H1 (cell line): Measurements from ENCODE around the gene CRISPLD2. TPM values are rescaled to one million over a fixed set of nuclear protein-coding genes. Genes with fewer than 3 reads are reported as not detected.

Source experiments
- CTCF ChIA-PET: fragments of 300-600 bp; sonication (Branson Sonifier 250); formaldehyde crosslinking; loops from one replicate; lab custom pipeline; 2021; ENCODE audit not compliant: partially characterized antibody; lab: Charles Lee
- POLR2A ChIA-PET: fragments of 300-600 bp; sonication (Branson Sonifier 250); formaldehyde crosslinking; loops from one replicate; lab custom pipeline; 2021; ENCODE audit warnings: inconsistent platforms; ENCODE audit not compliant: partially characterized antibody; lab: Charles Lee
- DNase-seq, 2 experiments: peaks; one replicate each; pipeline versions ENCODE4 v3.0.0 to v3.0.0-alpha.2; 2010 to 2022; ENCODE audit warnings: low spot score in 2 of 2, low read depth in 1 of 2, mixed read lengths in 1 of 2
- FAIRE-seq: peaks from 2 replicates; lab custom pipeline; 2011; peaks lifted over from hg19 to GRCh38; lab: Jason Lieb, UNC
- H2AFZ ChIP-seq: 2 replicates; pipeline ENCODE4 v1.8.1; 2012; ENCODE audit warnings: low read length, inconsistent platforms
- H2AK5ac ChIP-seq: 2 replicates; pipeline ENCODE4 v1.6.1; 2013; ENCODE audit warnings: low read depth, low read length
- H2BK120ac ChIP-seq: replicated peaks from 2 replicates; pipeline ENCODE3; 2013; ENCODE audit warnings: low read depth, low read length, inconsistent platforms
- H2BK12ac ChIP-seq: 2 replicates; pipeline ENCODE4 v1.6.1; 2013; ENCODE audit warnings: low read depth, low read length
- H2BK15ac ChIP-seq: 2 replicates; pipeline ENCODE4 v1.6.1; 2013; ENCODE audit warnings: low read length
- H2BK20ac ChIP-seq: 2 replicates; pipeline ENCODE4 v1.6.1; 2013; ENCODE audit warnings: low read length
- H2BK5ac ChIP-seq: 2 replicates; pipeline ENCODE4 v1.6.1; 2013; ENCODE audit warnings: low read depth, low read length
- H3K14ac ChIP-seq: 2 replicates; pipeline ENCODE4 v1.6.1; 2013; ENCODE audit warnings: inconsistent platforms; ENCODE audit not compliant: insufficient read length
- H3K18ac ChIP-seq: 2 replicates; pipeline ENCODE4 v1.6.1; 2013; ENCODE audit warnings: low read length; ENCODE audit errors: extremely low read depth
- H3K23ac ChIP-seq: 2 replicates; pipeline ENCODE4 v1.6.1; 2013; ENCODE audit warnings: inconsistent platforms; ENCODE audit not compliant: insufficient read length
- H3K23me2 ChIP-seq: 2 replicates; pipeline ENCODE4 v1.6.1; 2013; ENCODE audit warnings: low read depth, low read length
- H3K27ac ChIP-seq: 2 replicates; pipeline ENCODE4 v1.6.1; 2011; ENCODE audit warnings: low read depth, low read length, inconsistent platforms
- H3K27me3 ChIP-seq, 4 experiments: replicated peaks in 1 of 4; 1 replicate in 1 of 4; 2 replicates in 3 of 4; pipeline versions ENCODE4 v1.6.1 to v1.8.1; 2011 to 2013; ENCODE audit warnings: low read length in 3 of 4, mild to moderate bottlenecking in 3 of 4, inconsistent platforms in 2 of 4, mixed read lengths in 2 of 4, moderate library complexity in 1 of 4; ENCODE audit not compliant: control insufficient read depth in 3 of 4, insufficient read depth in 3 of 4; ENCODE audit errors: extremely low read depth in 1 of 4
- H3K36me3 ChIP-seq, 4 experiments: 2 replicates each; pipeline versions ENCODE4 v1.6.1 to v1.8.1; 2011 to 2013; ENCODE audit warnings: mild to moderate bottlenecking in 4 of 4, low read length in 3 of 4, moderate library complexity in 2 of 4, control low read depth in 1 of 4, inconsistent platforms in 1 of 4; ENCODE audit not compliant: insufficient read depth in 4 of 4, control insufficient read depth in 2 of 4
- H3K4ac ChIP-seq: replicated peaks from 2 replicates; pipeline ENCODE3; 2013; ENCODE audit warnings: low read length, low read depth, mixed read lengths, inconsistent platforms; ENCODE audit not compliant: insufficient read length
- H3K4me1 ChIP-seq, 4 experiments: replicated peaks in 1 of 4; 1 replicate in 1 of 4; 2 replicates in 3 of 4; pipeline versions ENCODE4 v1.6.1 to v1.8.1; 2011 to 2013; ENCODE audit warnings: low read length in 3 of 4, inconsistent platforms in 2 of 4, mixed read lengths in 1 of 4; ENCODE audit not compliant: insufficient read depth in 4 of 4, control insufficient read depth in 3 of 4
- H3K4me2 ChIP-seq, 2 experiments: 2 replicates each; pipeline versions ENCODE4 v1.6.1 to v1.8.1; 2011 to 2013; ENCODE audit warnings: low read depth in 2 of 2, low read length in 2 of 2, control low read depth in 1 of 2, inconsistent platforms in 1 of 2, mild to moderate bottlenecking in 1 of 2; ENCODE audit not compliant: insufficient read depth in 1 of 2
- H3K4me3 ChIP-seq, 4 experiments: fragments of 200-600, 300-600 bp in 1 of 4; sonication (generic), shearing (Covaris generic), sonication (Bioruptor Twin) in 1 of 4; 2 replicates each; pipeline versions ENCODE4 v1.5.1 to v1.8.1; 2011 to 2016; ENCODE audit warnings: low read length in 4 of 4, low read depth in 3 of 4, control low read depth in 2 of 4, inconsistent platforms in 2 of 4, mild to moderate bottlenecking in 2 of 4, mixed read lengths in 1 of 4, moderate library complexity in 1 of 4; ENCODE audit not compliant: insufficient read depth in 2 of 4; ENCODE audit errors: extremely low read depth in 1 of 4
- H3K56ac ChIP-seq: replicated peaks from 2 replicates; pipeline ENCODE3; 2013; ENCODE audit warnings: low read depth, mild to moderate bottlenecking, mixed read lengths, low read length, inconsistent platforms; ENCODE audit not compliant: insufficient read length
- H3K79me1 ChIP-seq: 2 replicates; pipeline ENCODE4 v1.6.1; 2013; ENCODE audit warnings: low read depth, low read length, control low read depth
- H3K79me2 ChIP-seq, 2 experiments: 2 replicates each; pipeline versions ENCODE4 v1.6.1 to v1.8.1; 2012 to 2013; ENCODE audit warnings: low read length in 2 of 2, mild to moderate bottlenecking in 2 of 2, inconsistent platforms in 1 of 2; ENCODE audit not compliant: insufficient read depth in 2 of 2, control insufficient read depth in 1 of 2
- H3K9ac ChIP-seq, 4 experiments: replicated peaks in 1 of 4; 1 replicate in 1 of 4; 2 replicates in 3 of 4; pipeline versions ENCODE4 v1.6.1 to v1.8.1; 2011 to 2013; ENCODE audit warnings: low read depth in 3 of 4, low read length in 3 of 4, control low read depth in 2 of 4, mild to moderate bottlenecking in 2 of 4, moderate library complexity in 2 of 4, inconsistent platforms in 1 of 4; ENCODE audit errors: extremely low read depth in 1 of 4
- H3K9me3 ChIP-seq, 2 experiments: 2 replicates each; pipeline versions ENCODE4 v1.6.1 to v1.8.1; 2012 to 2013; ENCODE audit warnings: mild to moderate bottlenecking in 2 of 2, moderate library complexity in 2 of 2, control low read depth in 1 of 2, inconsistent platforms in 1 of 2, low read depth in 1 of 2, low read length in 1 of 2, mixed read lengths in 1 of 2; ENCODE audit not compliant: insufficient read depth in 2 of 2
- H4K20me1 ChIP-seq, 2 experiments: replicated peaks in 1 of 2; 2 replicates each; pipeline versions ENCODE3 to v1.8.1; 2011 to 2013; ENCODE audit warnings: inconsistent platforms in 2 of 2, low read length in 2 of 2, mild to moderate bottlenecking in 1 of 2; ENCODE audit not compliant: insufficient read depth in 2 of 2, control insufficient read depth in 1 of 2
- H4K5ac ChIP-seq: 2 replicates; pipeline ENCODE4 v1.6.1; 2013; ENCODE audit warnings: low read length, low read depth, mixed read lengths, inconsistent platforms; ENCODE audit not compliant: insufficient read length
- H4K8ac ChIP-seq: 2 replicates; pipeline ENCODE4 v1.8.0; 2013; ENCODE audit warnings: mild to moderate bottlenecking, moderate library complexity, low read length, inconsistent platforms; ENCODE audit not compliant: insufficient read depth; ENCODE audit errors: extremely low read depth
- H4K91ac ChIP-seq: replicated peaks from 2 replicates; pipeline ENCODE3; 2013; ENCODE audit warnings: low read length, mixed read lengths, inconsistent platforms; ENCODE audit not compliant: insufficient read length
- ASH2L ChIP-seq: fragments of 200-600, 300-600 bp; sonication (generic); IDR thresholded peaks from one replicate; pipeline ENCODE4 v1.7.1; 2017; ENCODE audit warnings: low read length
- CBX5 ChIP-seq: fragments of 300-800, 300-1000 bp; sonication (generic); IDR thresholded peaks from 2 replicates; pipeline ENCODE4 v1.7.1; 2016; ENCODE audit warnings: antibody characterized with exemption, low read length, low read depth
- CBX8 ChIP-seq: fragments of 300-800, 300-1000 bp; sonication (generic); IDR thresholded peaks from 2 replicates; pipeline ENCODE4 v1.7.1; 2016; ENCODE audit warnings: low read depth, low read length, borderline replicate concordance
- CEBPB ChIP-seq: IDR thresholded peaks from 2 replicates; pipeline ENCODE4 v1.6.1; 2012; ENCODE audit warnings: low read depth, low read length
- CREB1 ChIP-seq: IDR thresholded peaks from 2 replicates; pipeline ENCODE4 v1.6.1; 2012; ENCODE audit warnings: inconsistent platforms
- GABPA ChIP-seq: IDR thresholded peaks from 2 replicates; pipeline ENCODE4 v1.6.1; 2011; ENCODE audit warnings: mild to moderate bottlenecking, low read length, moderate library complexity, borderline replicate concordance; ENCODE audit not compliant: insufficient read depth
- SIX5 ChIP-seq: IDR thresholded peaks from 2 replicates; pipeline ENCODE4 v1.6.1; 2011; ENCODE audit warnings: mild to moderate bottlenecking, low read depth, low read length
- SP1 ChIP-seq: IDR thresholded peaks from 2 replicates; pipeline ENCODE4 v1.6.1; 2011; ENCODE audit warnings: low read depth, low read length
- TAF1 ChIP-seq: IDR thresholded peaks from 2 replicates; pipeline ENCODE4 v1.6.1; 2011; ENCODE audit warnings: mild to moderate bottlenecking, low read depth, low read length
- WGBS, 2 experiments: shearing (Covaris generic) in 1 of 2; methylation state at CpG; one replicate each; pipeline versions ENCODE4 v1.1.6 to v1.1.7; 2013 to 2015; ENCODE audit warnings: low lambda C conversion rate in 2 of 2, mixed read lengths in 2 of 2, inconsistent platforms in 1 of 2, low coverage in 1 of 2, missing lambda C conversion rate in 1 of 2; ENCODE audit not compliant: insufficient replicate concordance in 2 of 2, insufficient coverage in 1 of 2, insufficient read length in 1 of 2; ENCODE audit errors: extremely low coverage in 1 of 2, missing lambda C conversion rate in 1 of 2; 5-methylcytosine and 5-hydroxymethylcytosine counted together
- polyA plus RNA-seq, 7 experiments: library from polyadenylated mRNA; depleted of rRNA in 3 of 7; stranded (reverse) in 5 of 7; unstranded in 2 of 7; fragments of >200 nt in 5 of 7; fragments of 200-250 nt in 2 of 7; gene quantifications; 1 replicate in 5 of 7; 2 replicates in 1 of 7; 4 replicates in 1 of 7; pipeline versions ENCODE4 v1.2.1 to v1.2.3, GENCODE V29; 2011 to 2013; ENCODE audit warnings: missing spikeins in 2 of 7, mixed read lengths in 2 of 7
- total RNA-seq: library from RNA; stranded (reverse); fragmentation: NEBNext Ultra II Directional; extraction: Animal tissue kit (Norgen Biotek cat#: 25700); gene quantifications from 2 replicates; pipeline ENCODE4 v1.2.1, GENCODE V29; 2021
- TF ChIP-seq, protein P1 (sequence below): IDR thresholded peaks from 2 replicates; pipeline ENCODE4 v1.6.1; 2012; ENCODE audit warnings: inconsistent platforms

The CRISPLD2 gene
- total and polyA plus RNA-seq, 2 of the 8 experiments (the other 6 are each of a cell fraction or from before 2014, with no cell fraction given): 2.7 to 5.1 TPM

DNA sequence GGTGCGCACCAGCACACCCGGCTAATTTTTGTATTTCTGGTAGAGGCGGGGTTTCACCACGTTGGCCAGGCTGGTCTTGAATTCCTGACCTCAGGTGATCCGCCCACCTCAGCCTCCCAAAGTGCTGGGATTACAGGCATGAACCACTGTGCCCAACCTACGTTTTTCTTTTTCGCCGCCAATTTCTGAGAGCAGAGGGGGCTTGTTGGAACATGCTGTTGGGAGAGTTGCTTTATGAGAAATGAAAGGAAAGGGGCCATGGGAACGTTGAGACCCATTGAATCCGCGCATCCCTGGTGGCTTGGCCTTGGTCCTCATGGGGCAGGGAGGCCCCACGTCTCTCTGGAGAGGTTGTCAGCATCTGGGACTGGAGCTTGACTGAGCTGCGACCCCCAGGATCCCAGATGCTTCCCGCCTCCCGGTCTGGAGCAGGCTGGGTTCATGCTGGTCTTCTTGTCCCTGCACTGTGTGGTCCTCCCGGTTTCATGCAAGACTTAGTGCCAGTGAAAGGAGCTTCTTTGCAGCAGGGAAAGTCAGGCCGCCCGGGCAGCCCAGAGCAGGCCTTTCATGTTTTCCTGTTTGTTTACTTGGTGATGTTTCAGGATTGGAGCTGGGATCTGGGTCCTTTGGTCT is 22.8 kb downstream of the CRISPLD2 start:
- H3K9ac ChIP-seq: no peak overlapping the region
- H3K4me3 ChIP-seq: peak overlapping the region in 1 of 4 experiments; percentile 30; a peak in 1 of 8 replicates
- peaks cover 0 to 31% (median 17%) of the 10 kb centered on the region in 4 experiments; a peak in 5 of 7 replicates for H3K27me3 ChIP-seq
- H3K27ac ChIP-seq: no peak overlapping the region
- no peak overlapping the region for H3K56ac ChIP-seq
- H2AFZ ChIP-seq: no peak overlapping the region
- H2BK12ac ChIP-seq: peak overlapping the region; percentile 70; the same call in 1 of the 2 replicates
- H2AK5ac ChIP-seq: 0 out of 2 replicates have a peak overlapping the region, but pooled peaks have one; percentile 41
- DNase-seq (no peak), FAIRE-seq (no peak)
- H4K5ac ChIP-seq: no peak overlapping the region
- H3K9me3 ChIP-seq: no peaks in the 10 kb centered on the region
- no peak overlapping the region for H3K23ac ChIP-seq
- peaks cover 7 to 42% (median 31%) of the 10 kb centered on the region in 4 experiments for H3K4me1 ChIP-seq
- H3K14ac ChIP-seq: no peak overlapping the region
- H2BK20ac ChIP-seq: no peak overlapping the region
- peak overlapping the region; percentile 67; the same call in 1 of the 2 replicates for H2BK5ac ChIP-seq
- WGBS, 2 experiments: 58% methylated on average over 18 of the region's 18 CpGs; no CpG with 5 or more reads in 1 of the 2 experiments
- H4K20me1 ChIP-seq: peaks cover 0 to 4% of the 10 kb centered on the region in 2 experiments
- H4K91ac ChIP-seq: peak overlapping the region; percentile 32
- H3K4ac ChIP-seq: peak overlapping the region; percentile 57
- no peaks in the 10 kb centered on the region for H3K79me2 ChIP-seq
- CTCF ChIA-PET: interaction anchor here (1.5 to 1.6 kb wide), 2 partner anchors 22 to 116 kb away, joined by 3 to 4 read pairs; no protein-coding TSS in a partner anchor
- no peak overlapping the region for H4K8ac ChIP-seq
- no peaks in the 10 kb centered on the region for H3K36me3 ChIP-seq
- peak overlapping the region; percentile 39 to 67; a peak in 3 of 4 replicates for H3K4me2 ChIP-seq
- POLR2A ChIA-PET: interaction anchor here (0.9 to 1.4 kb wide), 2 partner anchors 12 to 91 kb away, joined by 3 to 6 read pairs; no protein-coding TSS in a partner anchor
- no peak overlapping the region for H2BK120ac ChIP-seq
- H3K18ac ChIP-seq: peak overlapping the region; percentile 89
- H3K79me1 ChIP-seq: no peaks in the 10 kb centered on the region
- peaks cover 2% of the 10 kb centered on the region; the same call in 1 of the 2 replicates for H3K23me2 ChIP-seq
- peak overlapping the region; percentile 88; the same call in 1 of the 2 replicates for H2BK15ac ChIP-seq
- TF ChIP-seq CBX5: no peak
- TF ChIP-seq CEBPB: no peak
- TF ChIP-seq CREB1: no peak
- TF ChIP-seq ASH2L: no peak
- TF ChIP-seq, protein P1, sequence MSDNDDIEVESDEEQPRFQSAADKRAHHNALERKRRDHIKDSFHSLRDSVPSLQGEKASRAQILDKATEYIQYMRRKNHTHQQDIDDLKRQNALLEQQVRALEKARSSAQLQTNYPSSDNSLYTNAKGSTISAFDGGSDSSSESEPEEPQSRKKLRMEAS: no peak
- no peak for TF ChIP-seq SP1
- TF ChIP-seq SIX5: no peak
- TF ChIP-seq CBX8: no peak
- no peak for TF ChIP-seq TAF1
- no peak for TF ChIP-seq GABPA
